Fibroblast of lung (primary cell): ENCODE results near the gene DCD.

Experiments
- EZH2 ChIP-seq: IDR thresholded peaks from 2 replicates; pipeline ENCODE4 v1.5.1; 2012; ENCODE audit warnings: low read length, control low read depth, mild to moderate bottlenecking; ENCODE audit errors: missing control alignments
- TF ChIP-seq, protein P1 (sequence below), 2 donors: IDR thresholded peaks in 1 of 2; conservative IDR thresholded peaks in 1 of 2; 1 replicate in 1 of 2; 2 replicates in 1 of 2; pipeline ENCODE4 v1.5.1; 2011 to 2012; ENCODE audit warnings: low read length in 2 of 2, control low read depth in 1 of 2, inconsistent platforms in 1 of 2, low read depth in 1 of 2, mild to moderate bottlenecking in 1 of 2

DNA sequence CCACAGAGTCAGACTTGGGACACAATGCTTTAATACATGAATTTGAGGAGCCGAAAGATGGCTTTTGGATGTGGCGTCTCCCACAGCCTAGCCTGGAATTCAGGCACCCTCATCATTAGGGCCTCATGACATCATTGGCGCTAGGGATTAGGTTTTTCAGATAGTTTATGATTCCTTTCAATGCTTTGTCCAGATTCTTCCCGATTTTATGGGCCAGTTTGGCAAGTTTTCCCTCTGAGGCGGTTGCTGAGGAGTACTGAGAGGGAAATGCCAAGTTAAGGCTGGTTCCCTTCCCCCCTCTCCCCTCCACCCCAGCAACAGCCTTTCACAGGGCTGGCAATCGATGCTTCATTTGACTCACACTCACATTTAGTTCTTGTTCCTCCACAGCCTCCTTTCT lies 40.0 kb downstream of the DCD start:
- TF ChIP-seq EZH2: no peak
- TF ChIP-seq, protein P1, sequence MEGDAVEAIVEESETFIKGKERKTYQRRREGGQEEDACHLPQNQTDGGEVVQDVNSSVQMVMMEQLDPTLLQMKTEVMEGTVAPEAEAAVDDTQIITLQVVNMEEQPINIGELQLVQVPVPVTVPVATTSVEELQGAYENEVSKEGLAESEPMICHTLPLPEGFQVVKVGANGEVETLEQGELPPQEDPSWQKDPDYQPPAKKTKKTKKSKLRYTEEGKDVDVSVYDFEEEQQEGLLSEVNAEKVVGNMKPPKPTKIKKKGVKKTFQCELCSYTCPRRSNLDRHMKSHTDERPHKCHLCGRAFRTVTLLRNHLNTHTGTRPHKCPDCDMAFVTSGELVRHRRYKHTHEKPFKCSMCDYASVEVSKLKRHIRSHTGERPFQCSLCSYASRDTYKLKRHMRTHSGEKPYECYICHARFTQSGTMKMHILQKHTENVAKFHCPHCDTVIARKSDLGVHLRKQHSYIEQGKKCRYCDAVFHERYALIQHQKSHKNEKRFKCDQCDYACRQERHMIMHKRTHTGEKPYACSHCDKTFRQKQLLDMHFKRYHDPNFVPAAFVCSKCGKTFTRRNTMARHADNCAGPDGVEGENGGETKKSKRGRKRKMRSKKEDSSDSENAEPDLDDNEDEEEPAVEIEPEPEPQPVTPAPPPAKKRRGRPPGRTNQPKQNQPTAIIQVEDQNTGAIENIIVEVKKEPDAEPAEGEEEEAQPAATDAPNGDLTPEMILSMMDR (conservative IDR thresholded peaks at IDR 0.05 in 1 of 2, IDR thresholded peaks at IDR 0.05 in 1 of 2; ENCODE audit: low read depth in 1 of 2, low read length in 2 of 2): no peak
